CD4-positive, alpha-beta memory T cell (primary cell): ENCODE data around the gene DAGLA. TPM values are rescaled to one million over a fixed set of nuclear protein-coding genes. Genes with fewer than 3 reads are reported as not detected.
A peak's percentile ranks its signal among the peaks of the same experiment; 100 is the strongest.

Experiments used
- CTCF ChIA-PET: fragments of 350-600 bp; sonication (Branson Sonifier 250); formaldehyde crosslinking; loops from one replicate; lab custom pipeline; 2021; ENCODE audit warnings: inconsistent platforms; ENCODE audit not compliant: partially characterized antibody; lab: Charles Lee
- POLR2A ChIA-PET: fragments of 350-600 bp; sonication (Branson Sonifier 250); formaldehyde crosslinking; loops from one replicate; lab custom pipeline; 2021; ENCODE audit not compliant: partially characterized antibody; lab: Charles Lee
- DNase-seq, 5 donors: peaks; one replicate each; pipeline versions ENCODE4 v3.0.0 to v3.0.0-alpha.2; 2020 to 2022; ENCODE audit warnings: mixed read lengths in 1 of 5
- H3K27ac ChIP-seq: one replicate; pipeline ENCODE4 v1.7.0; 2013; ENCODE audit warnings: low read depth, low read length
- H3K27me3 ChIP-seq: 2 replicates; pipeline ENCODE4 v1.7.0; 2013; ENCODE audit warnings: mild to moderate bottlenecking, low read length, moderate library complexity; ENCODE audit not compliant: insufficient read depth
- H3K36me3 ChIP-seq: 2 replicates; pipeline ENCODE4 v1.7.0; 2013; ENCODE audit warnings: mild to moderate bottlenecking, low read length, moderate library complexity; ENCODE audit not compliant: insufficient read depth
- H3K4me1 ChIP-seq: 2 replicates; pipeline ENCODE4 v1.7.0; 2013; ENCODE audit warnings: mild to moderate bottlenecking, low read length, moderate library complexity; ENCODE audit not compliant: insufficient read depth
- H3K4me3 ChIP-seq, 2 donors: one replicate each; pipeline ENCODE4 v1.7.0; 2013; ENCODE audit warnings: low read length in 2 of 2, mild to moderate bottlenecking in 1 of 2
- H3K9me3 ChIP-seq, 2 donors: one replicate each; pipeline ENCODE4 v1.7.0; 2013; ENCODE audit warnings: low read length in 2 of 2, control low read depth in 1 of 2; ENCODE audit not compliant: control insufficient read depth in 1 of 2
- H3K27ac Mint-ChIP-seq, 7 donors: one replicate each; pipeline ENCODE4 v1.8.0; 2020 to 2021; ENCODE audit warnings: mixed read lengths in 7 of 7, mild to moderate bottlenecking in 6 of 7, inconsistent platforms in 3 of 7, moderate library complexity in 3 of 7
- H3K27me3 Mint-ChIP-seq, 2 donors: one replicate each; pipeline ENCODE4 v1.8.0; 2020 to 2021; ENCODE audit warnings: mixed read lengths in 2 of 2
- H3K36me3 Mint-ChIP-seq, 2 donors: one replicate each; pipeline ENCODE4 v1.8.0; 2020 to 2021; ENCODE audit warnings: mixed read lengths in 2 of 2, inconsistent platforms in 1 of 2, mild to moderate bottlenecking in 1 of 2
- H3K4me1 Mint-ChIP-seq, 4 donors: one replicate each; pipeline ENCODE4 v1.8.0; 2020 to 2021; ENCODE audit warnings: mixed read lengths in 4 of 4, mild to moderate bottlenecking in 1 of 4
- H3K4me3 Mint-ChIP-seq, 8 donors: one replicate each; pipeline ENCODE4 v1.8.0; 2020 to 2021; ENCODE audit warnings: mixed read lengths in 8 of 8, mild to moderate bottlenecking in 7 of 8, moderate library complexity in 6 of 8, inconsistent platforms in 3 of 8
- H3K9me3 Mint-ChIP-seq, 8 donors: one replicate each; pipeline ENCODE4 v1.8.0; 2020 to 2021; ENCODE audit warnings: mixed read lengths in 8 of 8, mild to moderate bottlenecking in 5 of 8, inconsistent platforms in 3 of 8, moderate library complexity in 1 of 8
- intact Hi-C: fragments of 100-400 bp; cut with micrococcal nuclease; formaldehyde crosslinking; loops from one replicate; pipeline ENCODE4 v1.15.1; 2023
- polyA plus RNA-seq, 2 donors: library from polyadenylated mRNA; unstranded; fragments of 300-500 nt; fragmentation: Illumina TruSeq; gene quantifications; one replicate each; pipeline ENCODE4 v1.2.3, GENCODE V29; 2021
- total RNA-seq, 2 experiments: library from RNA; stranded (reverse); gene quantifications; one replicate each; pipeline ENCODE4 v1.2.3, GENCODE V29; 2021

Gene DAGLA
- total and polyA plus RNA-seq, 4 experiments from 2014 or later, result 0.30 to 0.52 (median 0.44) TPM; not detected in 1

DNA sequence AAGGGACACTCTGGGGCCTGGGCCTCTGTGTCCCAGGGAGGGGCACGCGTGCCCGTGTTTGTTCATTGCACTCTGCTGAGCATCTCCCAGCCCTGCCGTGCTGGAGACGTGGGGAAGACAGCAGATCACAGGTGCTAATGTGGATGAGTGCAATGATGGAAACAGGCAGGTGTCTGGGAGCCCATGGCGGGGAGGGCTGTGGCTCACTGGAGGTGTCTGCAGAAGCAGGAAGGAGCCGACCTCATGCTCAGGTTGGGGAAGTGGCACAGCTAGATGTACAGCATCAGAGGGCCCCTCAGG is 104.3 kb downstream of the DAGLA start:
- Mint-ChIP-seq H3K27ac (peak overlapping the region in 3 of 7 donors; percentile 22 to 59 (median 31)), H3K9me3 (no peaks in the 10 kb centered on the region), H3K4me1 (peaks cover 0 to 8% (median under 1%) of the 10 kb centered on the region in 4 donors), H3K4me3 (no peak overlapping the region), H3K36me3 (peaks cover 17 to 50% of the 10 kb centered on the region in 2 donors), H3K27me3 (no peaks in the 10 kb centered on the region)
- Histone ChIP-seq H3K36me3 (peaks cover 47% of the 10 kb centered on the region), H3K4me1 (no peaks in the 10 kb centered on the region), H3K9me3 (no peaks in the 10 kb centered on the region), H3K27me3 (no peaks in the 10 kb centered on the region), H3K27ac (no peak overlapping the region), H3K4me3 (no peak overlapping the region)
- ChIA-PET POLR2A (no interaction called here), CTCF (interaction anchor here (1.3 to 1.5 kb wide), 2 partner anchors 13 to 298 kb away, joined by 3 to 4 read pairs; no protein-coding TSS in a partner anchor)
- intact Hi-C loops, result no loop called here
- DNase-seq, result no peak

DNA sequence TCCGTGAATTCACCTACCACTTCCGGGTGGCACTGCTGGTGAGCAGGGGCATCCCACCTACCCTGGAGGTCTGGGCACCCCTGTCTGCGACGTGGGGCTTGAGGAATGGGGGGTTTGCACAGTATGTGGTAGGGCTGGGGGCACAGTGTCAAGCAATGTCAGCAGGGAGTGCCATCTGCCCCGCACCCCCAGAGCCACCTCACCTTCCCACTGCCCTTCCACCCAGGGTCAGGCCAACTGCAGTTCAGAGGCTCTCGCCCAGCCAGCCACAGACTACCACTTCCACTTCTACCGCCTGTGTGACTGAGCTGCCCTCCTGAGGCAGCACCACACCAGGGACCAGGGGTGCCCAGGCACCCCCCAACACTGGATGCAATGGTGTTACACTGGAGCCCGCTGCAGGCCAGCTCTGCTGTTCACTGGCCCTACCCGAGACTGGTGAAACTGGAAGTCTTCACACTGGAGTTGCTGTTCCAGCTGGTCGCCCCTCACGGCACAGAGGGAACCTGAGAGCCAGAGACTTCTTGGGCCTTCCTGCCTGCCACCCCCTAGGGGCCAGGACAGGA is 105.7 kb downstream of the DAGLA start:
- Histone ChIP-seq H3K4me3 (no peak overlapping the region), H3K27ac (no peak overlapping the region), H3K9me3 (no peaks in the 10 kb centered on the region), H3K36me3 (peaks cover 57% of the 10 kb centered on the region), H3K27me3 (no peaks in the 10 kb centered on the region), H3K4me1 (no peaks in the 10 kb centered on the region)
- Mint-ChIP-seq H3K27ac (no peak overlapping the region), H3K9me3 (no peaks in the 10 kb centered on the region), H3K4me1 (peaks cover 2 to 21% (median 9%) of the 10 kb centered on the region in 4 donors), H3K4me3 (no peak overlapping the region), H3K27me3 (no peaks in the 10 kb centered on the region), H3K36me3 (peaks cover 25 to 62% of the 10 kb centered on the region in 2 donors)
- CTCF ChIA-PET, result interaction anchor here (2.7 kb wide), 1 partner anchor 11 kb away, joined by 16 read pairs; no protein-coding TSS in a partner anchor
- POLR2A ChIA-PET, result interaction anchor here (0.7 kb wide), 1 partner anchor 22 kb away, joined by 3 read pairs; no protein-coding TSS in a partner anchor
- no peak for DNase-seq
- intact Hi-C loops, result no loop called here

- Mint-ChIP-seq H3K4me1 (peaks cover 8 to 40% (median 23%) of the 10 kb centered on the region in 4 donors), H3K9me3 (no peaks in the 10 kb centered on the region), H3K36me3 (peaks cover 25 to 74% of the 10 kb centered on the region in 2 donors), H3K27me3 (no peaks in the 10 kb centered on the region), H3K27ac (peak overlapping the region in 1 of 7 donors; percentile 36), H3K4me3 (no peak overlapping the region)
- H3K36me3 ChIP-seq, result peaks cover 57% of the 10 kb centered on the region
- POLR2A ChIA-PET, result interaction anchor here (1.3 to 1.5 kb wide), 2 partner anchors 15 to 179 kb away, joined by 3 to 4 read pairs; partner anchors contain the start of gene FTH1
- H3K27me3 ChIP-seq, result no peaks in the 10 kb centered on the region
- peaks cover 9% of the 10 kb centered on the region for H3K4me1 ChIP-seq
- H3K9me3 ChIP-seq, result no peaks in the 10 kb centered on the region
- H3K27ac ChIP-seq, result no peak overlapping the region
- no peak overlapping the region for H3K4me3 ChIP-seq
- no peak for DNase-seq
- intact Hi-C loops, result no loop called here
- CTCF ChIA-PET, result interaction anchor here (1.0 to 2.7 kb wide), 7 partner anchors 9 to 320 kb away, joined by 3 to 16 read pairs (median 4); no protein-coding TSS in a partner anchor
Measured at GRCh38 chr11:61787928-61788491, 107.8 kb downstream of the DAGLA start.

DNA sequence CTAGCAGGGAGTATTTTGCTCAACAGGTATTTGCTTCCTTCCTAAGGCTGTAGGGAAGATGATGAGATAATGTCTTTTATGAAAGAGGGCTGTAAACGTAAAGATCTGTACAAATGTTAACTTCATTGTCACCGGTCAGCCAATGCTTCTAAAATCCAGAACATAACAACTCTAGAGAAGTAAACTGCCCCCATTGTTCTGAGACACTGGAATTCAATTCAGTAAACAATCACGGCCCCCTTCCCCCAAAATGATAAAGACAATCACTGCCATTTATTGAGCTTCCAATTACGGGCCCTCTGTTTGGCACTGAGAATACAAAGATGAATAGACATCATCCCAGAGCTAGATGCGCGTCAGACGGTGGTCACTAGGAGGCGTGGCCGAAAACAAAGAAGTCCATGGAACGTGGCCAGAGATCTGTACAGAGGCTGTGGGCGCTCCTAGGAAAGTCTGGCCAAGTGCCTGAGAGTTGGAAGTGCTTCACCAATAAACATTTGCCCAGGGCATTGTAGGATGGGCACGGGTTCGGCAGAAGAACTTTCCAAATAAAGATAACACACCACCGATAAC is 111.6 kb downstream of the DAGLA start:
- H3K27me3 ChIP-seq, result no peaks in the 10 kb centered on the region
- no peaks in the 10 kb centered on the region for H3K9me3 ChIP-seq
- peak in 3 of 5 donors; percentile 38 to 71 (median 49) for DNase-seq
- intact Hi-C loops, result loop anchor here (1.0 to 5.0 kb wide), 6 partner anchors 15 to 1090 kb away; partner anchors contain the start of genes DAGLA, FADS1, FTH1 and SLC3A2
- peak overlapping the region; percentile 93 to 100 (median 99) for H3K27ac Mint-ChIP-seq
- ChIA-PET POLR2A (interaction anchor here (0.6 to 2.5 kb wide), 8 partner anchors 11 to 861 kb away, joined by 3 to 28 read pairs (median 4); partner anchors contain the start of genes FADS1, FADS2, FTH1 and INTS5), CTCF (interaction anchor here (1.5 to 10.0 kb wide), 5 partner anchors 23 to 320 kb away, joined by 4 to 169 read pairs (median 7); partner anchors contain the start of gene FADS1)
- H3K27me3 Mint-ChIP-seq, result no peaks in the 10 kb centered on the region
- peaks cover 18% of the 10 kb centered on the region for H3K4me1 ChIP-seq
- H3K4me3 ChIP-seq, result peak overlapping the region; percentile 95 to 96
- H3K36me3 ChIP-seq, result peaks cover 35% of the 10 kb centered on the region
- H3K4me1 Mint-ChIP-seq, result peaks cover 8 to 51% (median 28%) of the 10 kb centered on the region in 4 donors
- H3K27ac ChIP-seq, result peak overlapping the region; percentile 98
- H3K9me3 Mint-ChIP-seq, result no peaks in the 10 kb centered on the region
- peak overlapping the region; percentile 89 to 99 (median 94) for H3K4me3 Mint-ChIP-seq
- H3K36me3 Mint-ChIP-seq, result peaks cover 15 to 50% of the 10 kb centered on the region in 2 donors

DNA sequence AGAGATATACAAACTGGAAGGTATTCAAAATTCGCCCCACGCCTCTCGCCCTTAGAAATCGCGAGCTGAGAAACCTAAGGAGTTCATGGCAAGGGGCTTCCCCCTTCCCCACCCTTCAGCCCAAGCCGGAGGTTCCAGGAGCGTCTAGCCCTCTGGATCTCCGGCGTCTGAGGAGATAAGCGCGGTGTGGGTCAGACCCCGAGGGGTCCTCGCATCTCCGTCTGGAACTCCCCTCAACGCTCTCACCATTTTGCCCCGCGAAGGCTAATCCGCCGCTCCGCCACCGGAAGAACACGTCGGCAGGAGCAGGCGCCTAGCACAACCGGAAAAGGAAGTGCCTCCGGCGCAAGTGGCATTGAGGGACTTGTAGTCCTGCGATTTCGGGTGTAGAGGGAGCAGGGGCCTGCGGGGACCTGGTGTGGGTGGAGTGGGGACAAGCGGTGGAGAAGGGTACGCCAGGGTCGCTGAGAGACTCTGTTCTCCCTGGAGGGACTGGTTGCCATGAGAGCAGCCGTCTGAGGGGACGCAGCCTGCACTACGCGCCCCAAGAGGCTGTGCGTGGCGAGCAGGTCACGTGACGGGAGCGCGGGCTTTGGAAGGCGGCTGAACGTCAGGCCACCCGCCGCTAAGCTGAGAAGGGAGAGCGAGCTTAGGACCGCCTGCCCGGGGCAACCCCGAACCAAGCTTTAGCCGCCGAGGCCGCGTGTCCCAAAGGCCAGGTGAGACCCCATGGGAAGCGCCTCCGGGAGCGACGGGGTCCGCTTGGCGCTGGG is 112.3 kb downstream of the DAGLA start, which contains the start of the genes FEN1 and TMEM258:
TSS of gene FEN1 (plus strand) at position 602 of the 773 bp plus-strand sequence. CDS start 2,451 bp downstream, outside the sequence.
TSS of gene TMEM258 (minus strand) at position 290 of the 773 bp plus-strand sequence. CDS start at position 249, 41 bp downstream.
- Mint-ChIP-seq H3K4me1 (peaks cover 12 to 56% (median 31%) of the 10 kb centered on the region in 4 donors), H3K36me3 (peaks cover 15 to 47% of the 10 kb centered on the region in 2 donors), H3K27me3 (no peaks in the 10 kb centered on the region), H3K9me3 (no peaks in the 10 kb centered on the region), H3K4me3 (peak within 1 kb of the TSS; percentile 89 to 99 (median 94)), H3K27ac (peak within 1 kb of the TSS; percentile 93 to 100 (median 99))
- ChIA-PET CTCF (interaction anchor here (1.2 to 10.0 kb wide), 6 partner anchors 22 to 320 kb away, joined by 4 to 169 read pairs (median 7); partner anchors contain the start of gene FADS1), POLR2A (interaction anchor here (0.6 to 2.5 kb wide), 11 partner anchors 9 to 1759 kb away, joined by 3 to 28 read pairs (median 5); partner anchors contain the start of genes FADS1, FADS2 and FTH1)
- peak within 1 kb of the TSS; percentile 98 for H3K27ac ChIP-seq
- H3K4me1 ChIP-seq, result peaks cover 21% of the 10 kb centered on the region
- H3K36me3 ChIP-seq, result peaks cover 28% of the 10 kb centered on the region
- no peaks in the 10 kb centered on the region for H3K9me3 ChIP-seq
- peak within 1 kb of the TSS; percentile 95 to 96 for H3K4me3 ChIP-seq
- intact Hi-C loops, result loop anchor here (1.0 to 5.0 kb wide), 6 partner anchors 15 to 1090 kb away; partner anchors contain the start of genes DAGLA, FADS1, FTH1 and SLC3A2
- peak; percentile 87 to 92 (median 91) for DNase-seq
- H3K27me3 ChIP-seq, result no peaks in the 10 kb centered on the region
